K562 (cell line): ENCODE measurements around the gene JAG2. TPM values are rescaled to one million over a fixed set of nuclear protein-coding genes. Genes with fewer than 3 reads are reported as not detected.
A peak's percentile ranks its signal among the peaks of the same experiment; 100 is the strongest.

Experiments used
- ATAC-seq: fragments of 200-7000 bp; cut with Tn5 transposase; 3 replicates; pipeline ENCODE4 v1.9.1; 2020; ENCODE audit warnings: moderate library complexity
- BruUV-seq: library from RNA; stranded (reverse); fragments of 400-500 nt; replicated peaks from 2 replicates; lab custom pipeline; 2021; lab: Mats Ljungman, UMichigan
- CTCF ChIA-PET: fragments of 300-600 bp; formaldehyde crosslinking; extraction: SDS; loops from one replicate; lab custom pipeline; 2021; ENCODE audit warnings: low intra/inter-chr PET ratio; lab: Yijun Ruan, JAX
- POLR2A ChIA-PET: fragments of 300-600, 350-650 bp; sonication (Branson Sonifier 250); formaldehyde crosslinking; extraction: SDS; loops from one replicate; lab custom pipeline; 2021; ENCODE audit warnings: antibody characterized with exemption, inconsistent platforms; lab: Yijun Ruan, JAX
- DNase-seq, 4 experiments: peaks; one replicate each; pipeline versions ENCODE4 v3.0.0 to v3.0.0-alpha.2; 2011 to 2018; ENCODE audit warnings: low spot score in 3 of 4, mixed read lengths in 3 of 4; ENCODE audit errors: extremely low read depth in 1 of 4
- FAIRE-seq: peaks from 2 replicates; lab custom pipeline; 2011; peaks lifted over from hg19 to GRCh38; lab: Jason Lieb, UNC
- H2AFZ ChIP-seq: 2 replicates; pipeline ENCODE4 v1.6.0; 2011; ENCODE audit warnings: low read depth, low read length, control low read depth, inconsistent platforms
- H3K27ac ChIP-seq: fragments of 200-600 bp; 3 replicates; pipeline ENCODE4 v1.8.0; 2011; ENCODE audit warnings: low read depth, mild to moderate bottlenecking, control low read depth, inconsistent platforms, low read length, moderate library complexity, mixed read lengths; ENCODE audit errors: extremely low read depth
- H3K27me3 ChIP-seq, 2 experiments: fragments of 300-600 bp in 1 of 2; 2 replicates in 1 of 2; 3 replicates in 1 of 2; pipeline versions ENCODE4 v1.6.0 to v1.8.0; 2011; ENCODE audit warnings: inconsistent platforms in 2 of 2, low read length in 2 of 2, mild to moderate bottlenecking in 1 of 2, mixed read lengths in 1 of 2, moderate library complexity in 1 of 2; ENCODE audit not compliant: control insufficient read depth in 2 of 2, insufficient read depth in 2 of 2
- H3K36me3 ChIP-seq: fragments of 300-600 bp; 3 replicates; pipeline ENCODE4 v1.8.0; 2011; ENCODE audit warnings: mild to moderate bottlenecking, low read length, inconsistent platforms; ENCODE audit not compliant: control insufficient read depth, insufficient read depth
- H3K4me1 ChIP-seq, 2 experiments: fragments of 200-600 bp in 1 of 2; replicated peaks in 1 of 2; 2 replicates in 1 of 2; 3 replicates in 1 of 2; pipeline versions ENCODE4 v1.5.1 to v1.8.0; 2011; ENCODE audit warnings: inconsistent platforms in 2 of 2, low read length in 2 of 2, mild to moderate bottlenecking in 1 of 2, mixed read lengths in 1 of 2, moderate library complexity in 1 of 2; ENCODE audit not compliant: control insufficient read depth in 2 of 2, insufficient read depth in 2 of 2
- H3K4me2 ChIP-seq: 2 replicates; pipeline ENCODE4 v1.6.1; 2011; ENCODE audit warnings: low read length, control low read depth, inconsistent platforms, mixed read lengths; ENCODE audit not compliant: insufficient read depth
- H3K4me3 ChIP-seq: fragments of 200-600 bp; sonication (generic), shearing (Covaris generic); 2 replicates; pipeline ENCODE4 v1.5.1; 2016; ENCODE audit warnings: control low read depth, inconsistent platforms
- H3K79me2 ChIP-seq: fragments of 200-600 bp; 3 replicates; pipeline ENCODE4 v1.8.0; 2011; ENCODE audit warnings: low read length, inconsistent platforms; ENCODE audit not compliant: control insufficient read depth, insufficient read depth
- H3K9ac ChIP-seq, 2 experiments: 2 replicates each; pipeline versions ENCODE4 v1.6.0 to v1.6.1; 2011; ENCODE audit warnings: low read depth in 2 of 2, low read length in 2 of 2, control low read depth in 1 of 2, inconsistent platforms in 1 of 2, mild to moderate bottlenecking in 1 of 2, mixed read lengths in 1 of 2; ENCODE audit not compliant: insufficient read depth in 1 of 2
- H3K9me1 ChIP-seq: one replicate; pipeline ENCODE4 v1.6.0; 2011; ENCODE audit warnings: inconsistent platforms, mild to moderate bottlenecking, low read length, moderate library complexity; ENCODE audit not compliant: control insufficient read depth, insufficient read depth
- H3K9me3 ChIP-seq: replicated peaks from 2 replicates; pipeline ENCODE4 v1.5.1; 2011; ENCODE audit warnings: low read depth, low read length, inconsistent platforms; ENCODE audit not compliant: control insufficient read depth, insufficient read depth
- H4K20me1 ChIP-seq: replicated peaks from 2 replicates; pipeline ENCODE4 v1.6.1; 2011; ENCODE audit warnings: low read length, inconsistent platforms, mixed read lengths; ENCODE audit not compliant: control insufficient read depth, insufficient read depth
- AFF4 ChIP-seq: sonication (generic); formaldehyde crosslinking; IDR thresholded peaks from 2 replicates; pipeline ENCODE4 v1.8.0; 2023; ENCODE audit warnings: mild to moderate bottlenecking, missing genetic modification reagents
- BHLHE40 ChIP-seq: IDR thresholded peaks from 2 replicates; pipeline ENCODE4 v1.6.1; 2011; ENCODE audit warnings: low read length, improper control_type of control experiment
- BRF2 ChIP-seq: IDR thresholded peaks from 3 replicates; pipeline ENCODE4 v1.6.1; 2011; ENCODE audit warnings: borderline replicate concordance, mild to moderate bottlenecking; ENCODE audit not compliant: insufficient read length, insufficient read depth
- CCNT2 ChIP-seq: IDR thresholded peaks from 2 replicates; pipeline ENCODE4 v1.6.1; 2011; ENCODE audit warnings: borderline replicate concordance, low read depth, mild to moderate bottlenecking, moderate library complexity, mixed read lengths, low read length; ENCODE audit not compliant: insufficient read length; ENCODE audit errors: extremely low read depth
- GABPB1 ChIP-seq: sonication (generic); formaldehyde crosslinking; IDR thresholded peaks from 2 replicates; pipeline ENCODE4 v1.8.0; 2022; ENCODE audit warnings: mild to moderate bottlenecking, missing genetic modification reagents
- NELFE ChIP-seq: IDR thresholded peaks from 2 replicates; pipeline ENCODE4 v1.6.1; 2011; ENCODE audit warnings: mild to moderate bottlenecking; ENCODE audit not compliant: insufficient read depth, insufficient read length
- SOX6 ChIP-seq: fragments of 450-650 bp; IDR thresholded peaks from 2 replicates; pipeline ENCODE4 v1.6.1; 2014; ENCODE audit warnings: mild to moderate bottlenecking
- SPI1 ChIP-seq: IDR thresholded peaks from 2 replicates; pipeline ENCODE4 v1.6.1; 2011; ENCODE audit warnings: low read depth, low read length, control low read depth, borderline replicate concordance
- TBP ChIP-seq: optimal IDR thresholded peaks from 2 replicates; pipeline ENCODE3; 2011; ENCODE audit warnings: low read depth, low read length, improper control_type of control experiment
- ZNF212 ChIP-seq: fragments of 450-650 bp; formaldehyde crosslinking; IDR thresholded peaks from 2 replicates; pipeline ENCODE4 v1.4.0; 2020; ENCODE audit warnings: mild to moderate bottlenecking
- ZNF263 ChIP-seq: sonication (generic); formaldehyde crosslinking; IDR thresholded peaks from 2 replicates; pipeline ENCODE4 v1.8.0; 2022; ENCODE audit warnings: mild to moderate bottlenecking, missing genetic modification reagents, borderline replicate concordance
- WGBS: fragments of 100-300 bp; shearing (Covaris generic); methylation state at CpG from one replicate; pipeline ENCODE4 v1.1.6; 2016; ENCODE audit warnings: low coverage, mixed read lengths; ENCODE audit not compliant: insufficient coverage; ENCODE audit errors: missing lambda C conversion rate; 5-methylcytosine and 5-hydroxymethylcytosine counted together
- in situ Hi-C: fragments of 300-500 bp; cut with MboI; formaldehyde crosslinking; loops from 4 replicates; pipeline ENCODE4 v1.15.0; 2018; ENCODE audit warnings: inconsistent platforms, mixed read lengths
- intact Hi-C: fragments of 100-400 bp; cut with micrococcal nuclease; formaldehyde crosslinking; loops from 2 replicates; pipeline ENCODE4 v1.14.2; 2022
- polyA plus RNA-seq, 8 experiments: library from polyadenylated mRNA; depleted of rRNA in 4 of 8; stranded (reverse) in 5 of 8; unstranded in 3 of 8; fragments of >200 nt; fragmentation: Nextera tagmentation in 2 of 8; fragmentation: Illumina TruSeq in 1 of 8; extraction: Ambion mirVana in 2 of 8; extraction: Trizol in 1 of 8; gene quantifications; 2 replicates each; pipeline versions ENCODE4 v1.2.1 to v1.2.3, GENCODE V29; 2011 to 2014; ENCODE audit warnings: inconsistent platforms in 1 of 8, missing spikeins in 1 of 8
- total RNA-seq, 7 experiments: library from RNA; depleted of rRNA in 6 of 7; stranded (reverse); fragments of >200 nt in 6 of 7; fragmentation: Illumina TruSeq in 2 of 7; extraction: Trizol in 2 of 7; gene quantifications; 2 replicates each; pipeline versions ENCODE4 v1.2.1 to v1.2.3, GENCODE V29; 2011 to 2021; ENCODE audit warnings: low replicate concordance in 1 of 7

The JAG2 gene
- total and polyA plus RNA-seq, 9 of the 15 experiments (the other 6 are each of a cell fraction or from before 2014, with no cell fraction given): 0.25 to 48.4 (median 8.6) TPM

- Histone ChIP-seq H3K36me3 (peaks cover 11% of the 10 kb centered on the region; the same call in 1 of the 3 replicates), H3K4me3 (no peak overlapping the region), H3K27ac (no peak overlapping the region), H3K9ac (no peak overlapping the region), H2AFZ (no peak overlapping the region), H3K27me3 (no peaks in the 10 kb centered on the region), H3K9me3 (no peaks in the 10 kb centered on the region), H3K4me2 (no peak overlapping the region), H3K4me1 (peaks cover 0 to 27% of the 10 kb centered on the region in 2 experiments; a peak in 2 of 5 replicates), H4K20me1 (peaks cover 2% of the 10 kb centered on the region; the same call in 1 of the 2 replicates), H3K9me1 (no peaks in the 10 kb centered on the region), H3K79me2 (no peaks in the 10 kb centered on the region)
- BruUV-seq: no TSS peak
- ChIA-PET POLR2A (interaction anchor here (0.5 to 0.8 kb wide), 2 partner anchors 14 to 18 kb away, joined by 3 to 4 read pairs; no protein-coding TSS in a partner anchor), CTCF (no interaction called here)
- DNase-seq (no peak), FAIRE-seq (no peak), ATAC-seq (peak; percentile 45; the same call in 2 of the 3 replicates)
- in situ Hi-C loops: no loop called here
- intact Hi-C loops: no loop called here
- WGBS: 56% methylated on average over 8 of the region's 18 CpGs
- TF ChIP-seq NELFE (no peak), BRF2 (no peak), TBP (no peak), ZNF263 (CRISPR knock-in tag) (no peak), SPI1 (no peak), CCNT2 (no peak), GABPB1 (no peak), SOX6 (no peak), AFF4 (CRISPR knock-in tag) (no peak), ZNF212 (CRISPR knock-in tag) (no peak), BHLHE40 (no peak)
Observed at GRCh38 chr14:105153331-105153731, 15.2 kb downstream of the JAG2 start.
